ENCODE results near the gene CDIP1.
A peak's percentile ranks its signal among the peaks of the same experiment; 100 is the strongest.

The CDIP1 gene

GRCh38 chr16:4537376-4538343, 913 bp downstream of the CDIP1 start:
- DNase-seq = no peak

GRCh38 chr16:4536391-4537106, 2.0 kb downstream of the CDIP1 start:
- DNase-seq = no peak

GRCh38 chr16:4535627-4536108, 2.9 kb downstream of the CDIP1 start:
- DNase-seq = no peak

- DNase-seq = no peak
These were observed 4.3 kb downstream of the CDIP1 start for GRCh38 chr16:4534151-4534790.

- no peak for DNase-seq
These were observed 5.1 kb downstream of the CDIP1 start for GRCh38 chr16:4533490-4533889.

GRCh38 chr16:4532238-4532637, 6.3 kb downstream of the CDIP1 start:
- DNase-seq = no peak

- no peak for DNase-seq
These were observed 6.8 kb downstream of the CDIP1 start for GRCh38 chr16:4531811-4532210.

GRCh38 chr16:4529085-4530060, 9.2 kb downstream of the CDIP1 start:
- DNase-seq = peak; percentile 56

GRCh38 chr16:4525634-4526277, 12.8 kb downstream of the CDIP1 start:
- no peak for DNase-seq

GRCh38 chr16:4525069-4525468, 13.5 kb downstream of the CDIP1 start:
- no peak for DNase-seq

GRCh38 chr16:4524571-4524970, 14.0 kb downstream of the CDIP1 start:
- DNase-seq = no peak

GRCh38 chr16:4523686-4524085, 14.9 kb downstream of the CDIP1 start:
- no peak for DNase-seq

- DNase-seq = peak; percentile 29
These were observed 16.5 kb downstream of the CDIP1 start for GRCh38 chr16:4522051-4522581.

- DNase-seq = peak; percentile 19
These were observed 17.7 kb downstream of the CDIP1 start for GRCh38 chr16:4520913-4521312.

- DNase-seq = no peak
These were observed 19.1 kb downstream of the CDIP1 start for GRCh38 chr16:4519274-4520058.

- peak; percentile 43 for DNase-seq
These were observed 20.5 kb downstream of the CDIP1 start for GRCh38 chr16:4517812-4518680.

GRCh38 chr16:4515611-4516233, 22.9 kb downstream of the CDIP1 start:
- DNase-seq = no peak

- DNase-seq = no peak
These were observed 24.0 kb downstream of the CDIP1 start for GRCh38 chr16:4514606-4515005.

GRCh38 chr16:4513881-4514280, 24.7 kb downstream of the CDIP1 start:
- no peak for DNase-seq

Measured in fibroblast of upper back skin (primary cell).